ENCODE data around the gene RGS19. TPM values are rescaled to one million over a fixed set of nuclear protein-coding genes. Genes with fewer than 3 reads are reported as not detected.

The RGS19 gene
- polyA plus RNA-seq, 1 of the 3 experiments (the other 2 are of a cell fraction) = 20.5 TPM

- no peaks in the 10 kb centered on the region for H4K20me1 ChIP-seq (ENCODE audit: insufficient read depth)
- WGBS (ENCODE audit: low lambda C conversion rate) = 54% methylated on average over 12 of the region's 12 CpGs
- no peak overlapping the region for H3K4me3 ChIP-seq (ENCODE audit: low read depth in 2 of 2, low read length in 1 of 2)
- no peaks in the 10 kb centered on the region for H3K9me2 ChIP-seq
- TF ChIP-seq TEAD4 (IDR thresholded peaks at IDR 0.05; ENCODE audit: borderline replicate concordance, insufficient read depth) (no peak), FOXJ3 (CRISPR knock-in tag; IDR thresholded peaks at IDR 0.05) (no peak), EP300 (IDR thresholded peaks at IDR 0.05; ENCODE audit: borderline replicate concordance in 1 of 2, low read depth in 1 of 2, low read length in 1 of 2) (no peak), RFX5 (IDR thresholded peaks at IDR 0.05; ENCODE audit: low read length) (no peak), RCOR1 (IDR thresholded peaks at IDR 0.05; ENCODE audit: low read length) (no peak), POLR2AphosphoS5 (IDR thresholded peaks at IDR 0.05; ENCODE audit: low read depth, low read length) (no peak), USF2 (IDR thresholded peaks at IDR 0.05; ENCODE audit: borderline replicate concordance, low read depth, low read length) (no peak), JUND (IDR thresholded peaks at IDR 0.05) (no peak), CTCF (IDR thresholded peaks at IDR 0.05) (no peak), REST (IDR thresholded peaks at IDR 0.05; ENCODE audit: low read depth, low read length) (no peak), ZBTB33 (IDR thresholded peaks at IDR 0.05; ENCODE audit: borderline replicate concordance, low read depth) (no peak), IRF3 (IDR thresholded peaks at IDR 0.05; ENCODE audit: low read depth, low read length) (no peak), PBX3 (IDR thresholded peaks at IDR 0.05) (no peak), MAX (IDR thresholded peaks at IDR 0.05; ENCODE audit: low read depth) (no peak), GATA2 (CRISPR knock-in tag; IDR thresholded peaks at IDR 0.05) (no peak), USF1 (IDR thresholded peaks at IDR 0.05; ENCODE audit: borderline replicate concordance, low read depth) (no peak), GABPA (IDR thresholded peaks at IDR 0.05; ENCODE audit: low read depth) (no peak), YY1 (IDR thresholded peaks at IDR 0.05; ENCODE audit: low read depth) (no peak), RAD21 (IDR thresholded peaks at IDR 0.05; ENCODE audit: low read length) (no peak)
- no peak overlapping the region for H3K9ac ChIP-seq
- H3K9me3 ChIP-seq = no peaks in the 10 kb centered on the region
- H3K4me2 ChIP-seq = no peak overlapping the region
- no peaks in the 10 kb centered on the region for H3K36me3 ChIP-seq (replicated peaks in 1 of 2; ENCODE audit: control insufficient read depth in 1 of 2, insufficient read depth in 2 of 2, low read length in 1 of 2)
- H3K4me1 ChIP-seq (ENCODE audit: control insufficient read depth in 1 of 2, insufficient read depth in 2 of 2, low read depth in 1 of 2, low read length in 1 of 2) = no peaks in the 10 kb centered on the region; a peak in 1 of 4 replicates
- H3K79me2 ChIP-seq (ENCODE audit: insufficient read depth) = no peaks in the 10 kb centered on the region
- no peaks in the 10 kb centered on the region for H3F3A ChIP-seq (replicated peaks; ENCODE audit: insufficient read depth)
- DNase-seq = no peak
- CTCF ChIA-PET = interaction anchor here (0.9 to 15.6 kb wide), 27 partner anchors 8 to 583 kb away, joined by 3 to 252 read pairs (median 6); partner anchors contain the start of genes C20orf204, LKAAEAR1, OPRL1 and PRPF6
- peaks cover 28% of the 10 kb centered on the region for H3K27me3 ChIP-seq (ENCODE audit: insufficient read depth)
- H2AFZ ChIP-seq (ENCODE audit: low read depth) = no peak overlapping the region
- H3K27ac ChIP-seq (ENCODE audit: low read depth in 2 of 2, low read length in 1 of 2) = no peak overlapping the region
- POLR2A ChIA-PET = no interaction called here
These were observed 42.3 kb upstream of the RGS19 start for GRCh38 chr20:64121586-64121985.

Measured in SK-N-SH (cell line).